Choroid plexus epithelial cell (primary cell): ENCODE measurements around the gene TEAD1.
A peak's percentile ranks its signal among the peaks of the same experiment; 100 is the strongest.

ENCODE experiments used
- DNase-seq: peaks from one replicate; pipeline ENCODE4 v3.0.0-alpha.2; 2010; ENCODE audit warnings: low read depth
- H3K4me3 ChIP-seq: 2 replicates; pipeline ENCODE4 v1.5.1; 2011; ENCODE audit warnings: low read depth, mild to moderate bottlenecking, control low read depth, low read length, moderate library complexity
- CTCF ChIP-seq: conservative IDR thresholded peaks from 2 replicates; pipeline ENCODE4 v1.5.1; 2011; ENCODE audit warnings: low read depth, mild to moderate bottlenecking, control low read depth, inconsistent platforms, low read length, moderate library complexity

The TEAD1 gene

GRCh38 chr11:12690663-12691062 lies 16.4 kb downstream of the TEAD1 start:
- H3K4me3 ChIP-seq = no peak overlapping the region
- DNase-seq = no peak
- TF ChIP-seq CTCF = no peak

GRCh38 chr11:12691473-12691872 lies 17.3 kb downstream of the TEAD1 start:
- peak; percentile 66 for DNase-seq
- TF ChIP-seq CTCF = no peak
- no peak overlapping the region for H3K4me3 ChIP-seq

- TF ChIP-seq CTCF = no peak
- H3K4me3 ChIP-seq = peak overlapping the region; percentile 8
- DNase-seq = peak; percentile 97
Observed at GRCh38 chr11:12692229-12693075, 18.2 kb downstream of the TEAD1 start.

GRCh38 chr11:12693094-12693478 lies 18.9 kb downstream of the TEAD1 start:
- H3K4me3 ChIP-seq = peak overlapping the region; percentile 8
- no peak for TF ChIP-seq CTCF

GRCh38 chr11:12693479-12694182 lies 19.4 kb downstream of the TEAD1 start:
- peak; percentile 97 for DNase-seq
- TF ChIP-seq CTCF = peak; percentile 9
- H3K4me3 ChIP-seq = peak overlapping the region; percentile 32

More at GRCh38 chr11:12693094-12693478, 18.9 kb downstream of the TEAD1 start:
- peak; percentile 64 for DNase-seq

- peak overlapping the region; percentile 32 for H3K4me3 ChIP-seq
- DNase-seq = peak; percentile 68
Observed at GRCh38 chr11:12694183-12694531, 19.9 kb downstream of the TEAD1 start.

More at GRCh38 chr11:12694183-12694531, 19.9 kb downstream of the TEAD1 start:
- TF ChIP-seq CTCF = no peak
